SK-N-MC (cell line): Measurements from ENCODE around the gene GRAMD1B.
A peak's percentile ranks its signal among the peaks of the same experiment; 100 is the strongest.
"Not testable (repeated sequence)": the region's sequence is repeated elsewhere in the genome, so short reads cannot be mapped to it uniquely, and the experiment has no call there.

ENCODE experiments used
- DNase-seq: peaks from one replicate; pipeline ENCODE4 v3.0.0-alpha.2; 2011; ENCODE audit warnings: low read depth, low spot score
- H3K27ac ChIP-seq: fragments of 200-600 bp; sonication (generic); 2 replicates; pipeline ENCODE4 v1.5.1; 2016; ENCODE audit warnings: mixed run types
- H3K36me3 ChIP-seq: fragments of 200-600 bp; sonication (generic); 2 replicates; pipeline ENCODE4 v1.6.1; 2017; ENCODE audit warnings: antibody characterized with exemption, low read length, mixed read lengths; ENCODE audit not compliant: insufficient read depth
- H3K4me3 ChIP-seq: fragments of 200-600 bp; sonication (generic); 2 replicates; pipeline ENCODE4 v1.5.1; 2016
- H3K9ac ChIP-seq: fragments of 200-600 bp; sonication (generic); 2 replicates; pipeline ENCODE4 v1.8.0; 2017; ENCODE audit warnings: mixed run types, mixed read lengths; ENCODE audit not compliant: insufficient read length
- H3K9me3 ChIP-seq: fragments of 200-600 bp; sonication (generic); 2 replicates; pipeline ENCODE4 v1.6.1; 2017; ENCODE audit warnings: low read depth, mild to moderate bottlenecking, antibody characterized with exemption, low read length, moderate library complexity, mixed read lengths
- EZH2 ChIP-seq: fragments of 200-600 bp; sonication (generic); IDR thresholded peaks from one replicate; pipeline ENCODE4 v1.6.1; 2017; ENCODE audit warnings: antibody characterized with exemption
- FOXP2 ChIP-seq: optimal IDR thresholded peaks from 2 replicates; pipeline ENCODE3; 2011; ENCODE audit warnings: mild to moderate bottlenecking, moderate library complexity; ENCODE audit not compliant: insufficient read depth; ENCODE audit errors: extremely low read length, control extremely low read depth
- POLR2AphosphoS5 ChIP-seq: IDR thresholded peaks from 2 replicates; pipeline ENCODE4 v1.6.1; 2012; ENCODE audit warnings: mild to moderate bottlenecking, low read depth, low read length, borderline replicate concordance

The GRAMD1B gene

GRCh38 chr11:123561431-123561800, 131.3 kb downstream of the GRAMD1B start:
- Histone ChIP-seq H3K4me3 (no peak overlapping the region), H3K9ac (no peak overlapping the region), H3K9me3 (no peaks in the 10 kb centered on the region), H3K36me3 (no peaks in the 10 kb centered on the region), H3K27ac (no peak overlapping the region)
- no peak for DNase-seq
- TF ChIP-seq POLR2AphosphoS5 (no peak), FOXP2 (no peak), EZH2 (no peak)

- no peak for DNase-seq
- Histone ChIP-seq H3K9me3 (no peaks in the 10 kb centered on the region), H3K36me3 (no peaks in the 10 kb centered on the region), H3K9ac (peak overlapping the region; percentile 19), H3K4me3 (no peak overlapping the region), H3K27ac (no peak overlapping the region)
- TF ChIP-seq FOXP2 (no peak), EZH2 (no peak), POLR2AphosphoS5 (no peak)
Observed at GRCh38 chr11:123562158-123562557, 132.1 kb downstream of the GRAMD1B start.

- Histone ChIP-seq H3K27ac (no peak overlapping the region), H3K9ac (no peak overlapping the region), H3K36me3 (no peaks in the 10 kb centered on the region), H3K4me3 (no peak overlapping the region), H3K9me3 (no peaks in the 10 kb centered on the region)
- DNase-seq: no peak
- TF ChIP-seq POLR2AphosphoS5: no peak
- TF ChIP-seq EZH2: no peak
- no peak for TF ChIP-seq FOXP2
Observed at GRCh38 chr11:123562829-123563228, 132.8 kb downstream of the GRAMD1B start.

- Histone ChIP-seq H3K27ac (no peak overlapping the region), H3K9me3 (no peaks in the 10 kb centered on the region), H3K9ac (no peak overlapping the region), H3K36me3 (no peaks in the 10 kb centered on the region), H3K4me3 (no peak overlapping the region)
- no peak for TF ChIP-seq FOXP2
- no peak for DNase-seq
Observed at GRCh38 chr11:123564221-123564620, 134.2 kb downstream of the GRAMD1B start.

- DNase-seq: no peak
- Histone ChIP-seq H3K9me3 (no peaks in the 10 kb centered on the region), H3K36me3 (no peaks in the 10 kb centered on the region), H3K27ac (no peak overlapping the region), H3K4me3 (no peak overlapping the region), H3K9ac (no peak overlapping the region)
- no peak for TF ChIP-seq EZH2
- no peak for TF ChIP-seq POLR2AphosphoS5
Observed at GRCh38 chr11:123566852-123567251, 136.8 kb downstream of the GRAMD1B start.

- H3K27ac ChIP-seq: no peak overlapping the region
- H3K36me3 ChIP-seq: no peaks in the 10 kb centered on the region
- H3K9ac ChIP-seq: no peak overlapping the region
- no peak for TF ChIP-seq EZH2
- no peak for TF ChIP-seq POLR2AphosphoS5
- TF ChIP-seq FOXP2: no peak
- no peak overlapping the region for H3K4me3 ChIP-seq
- DNase-seq: no peak
- H3K9me3 ChIP-seq: no peaks in the 10 kb centered on the region
Observed at GRCh38 chr11:123567466-123567865, 137.4 kb downstream of the GRAMD1B start.

GRCh38 chr11:123568367-123568870, 138.3 kb downstream of the GRAMD1B start:
- Histone ChIP-seq H3K27ac (no peak overlapping the region), H3K9ac (no peak overlapping the region), H3K4me3 (no peak overlapping the region), H3K9me3 (no peaks in the 10 kb centered on the region), H3K36me3 (no peaks in the 10 kb centered on the region)
- no peak for DNase-seq
- TF ChIP-seq POLR2AphosphoS5 (no peak), EZH2 (no peak), FOXP2 (no peak)

- TF ChIP-seq FOXP2 (no peak), EZH2 (no peak), POLR2AphosphoS5 (no peak)
- no peak overlapping the region for H3K9ac ChIP-seq
- no peak overlapping the region for H3K27ac ChIP-seq
- no peaks in the 10 kb centered on the region for H3K9me3 ChIP-seq
- no peaks in the 10 kb centered on the region for H3K36me3 ChIP-seq
- DNase-seq: no peak
- no peak overlapping the region for H3K4me3 ChIP-seq
Observed at GRCh38 chr11:123569393-123569792, 139.3 kb downstream of the GRAMD1B start.

- TF ChIP-seq FOXP2: no peak
- no peak for TF ChIP-seq EZH2
- TF ChIP-seq POLR2AphosphoS5: no peak
- DNase-seq: no peak
Observed at GRCh38 chr11:123570939-123571580, 141.0 kb downstream of the GRAMD1B start.

GRCh38 chr11:123572791-123573190, 142.7 kb downstream of the GRAMD1B start:
- not testable (repeated sequence) for H3K9ac ChIP-seq

More at GRCh38 chr11:123570939-123571580, 141.0 kb downstream of the GRAMD1B start:
- H3K27ac ChIP-seq: no peak overlapping the region
- H3K36me3 ChIP-seq: no peaks in the 10 kb centered on the region
- no peak overlapping the region for H3K9ac ChIP-seq
- H3K9me3 ChIP-seq: no peaks in the 10 kb centered on the region
- no peak overlapping the region for H3K4me3 ChIP-seq

More at GRCh38 chr11:123572791-123573190, 142.7 kb downstream of the GRAMD1B start:
- DNase-seq, H3K27ac ChIP-seq, H3K4me3 ChIP-seq, H3K36me3 ChIP-seq, H3K9me3 ChIP-seq: not testable (repeated sequence)
